ENCODE results near the gene GSAP. TPM values are rescaled to one million over a fixed set of nuclear protein-coding genes. Genes with fewer than 3 reads are reported as not detected.
A peak's percentile ranks its signal among the peaks of the same experiment; 100 is the strongest.
"Not testable (repeated sequence)": the region's sequence is repeated elsewhere in the genome, so short reads cannot be mapped to it uniquely, and the experiment has no call there.

GSAP gene
- total RNA-seq: 9.3 and 17.0 TPM in 2 replicates

- no peak for DNase-seq (ENCODE audit: low read depth)
These were observed at the start of gene GSAP for GRCh38 chr7:77415823-77416620. TSS of gene GSAP (minus strand) at chr7:77416349. CDS start at chr7:77416321, 28 bp downstream.

- DNase-seq (ENCODE audit: low read depth): no peak
These were observed 49.1 kb upstream of the GSAP start for GRCh38 chr7:77465256-77465655.

GRCh38 chr7:77464589-77464988 lies 48.4 kb upstream of the GSAP start:
- DNase-seq (ENCODE audit: low read depth): no peak

- DNase-seq (ENCODE audit: low read depth): peak; percentile 53
These were observed 47.5 kb upstream of the GSAP start for GRCh38 chr7:77463632-77464031.

- DNase-seq (ENCODE audit: low read depth): no peak
These were observed 45.7 kb upstream of the GSAP start for GRCh38 chr7:77461842-77462241.

- no peak for DNase-seq (ENCODE audit: low read depth)
These were observed 45.1 kb upstream of the GSAP start for GRCh38 chr7:77461246-77461645.

- no peak for DNase-seq (ENCODE audit: low read depth)
These were observed 43.9 kb upstream of the GSAP start for GRCh38 chr7:77460057-77460486.

- no peak for DNase-seq (ENCODE audit: low read depth)
These were observed 43.2 kb upstream of the GSAP start for GRCh38 chr7:77459311-77459726.

GRCh38 chr7:77458786-77459185 lies 42.6 kb upstream of the GSAP start:
- DNase-seq (ENCODE audit: low read depth): no peak

- DNase-seq (ENCODE audit: low read depth): no peak
These were observed 41.6 kb upstream of the GSAP start for GRCh38 chr7:77457779-77458178.

GRCh38 chr7:77456696-77457095 lies 40.5 kb upstream of the GSAP start:
- no peak for DNase-seq (ENCODE audit: low read depth)

- DNase-seq (ENCODE audit: low read depth): peak; percentile 56
These were observed 39.2 kb upstream of the GSAP start for GRCh38 chr7:77455321-77455720.

GRCh38 chr7:77454802-77455201 lies 38.7 kb upstream of the GSAP start:
- peak; percentile 21 for DNase-seq (ENCODE audit: low read depth)

- no peak for DNase-seq (ENCODE audit: low read depth)
These were observed 37.4 kb upstream of the GSAP start for GRCh38 chr7:77453531-77453930.

- not testable (repeated sequence) for DNase-seq (ENCODE audit: low read depth)
These were observed 35.8 kb upstream of the GSAP start for GRCh38 chr7:77451950-77452349.

- no peak for DNase-seq (ENCODE audit: low read depth)
These were observed 34.5 kb upstream of the GSAP start for GRCh38 chr7:77450613-77451012.

GRCh38 chr7:77450054-77450453 lies 33.9 kb upstream of the GSAP start:
- no peak for DNase-seq (ENCODE audit: low read depth)

- DNase-seq (ENCODE audit: low read depth): no peak
These were observed 31.5 kb upstream of the GSAP start for GRCh38 chr7:77447616-77448015.

- DNase-seq (ENCODE audit: low read depth): no peak
These were observed 28.0 kb upstream of the GSAP start for GRCh38 chr7:77444123-77444522.

- DNase-seq (ENCODE audit: low read depth): no peak
These were observed 26.9 kb upstream of the GSAP start for GRCh38 chr7:77443042-77443441.

GRCh38 chr7:77442636-77443035 lies 26.5 kb upstream of the GSAP start:
- peak; percentile 36 for DNase-seq (ENCODE audit: low read depth)

- no peak for DNase-seq (ENCODE audit: low read depth)
These were observed 24.9 kb upstream of the GSAP start for GRCh38 chr7:77441046-77441445.

GRCh38 chr7:77439572-77439971 lies 23.4 kb upstream of the GSAP start:
- DNase-seq (ENCODE audit: low read depth): no peak

GRCh38 chr7:77438131-77438530 lies 22.0 kb upstream of the GSAP start:
- no peak for DNase-seq (ENCODE audit: low read depth)
